Nephron progenitor cell (in vitro differentiated cells): Measurements from ENCODE around the gene PALM.

Source experiments
- DNase-seq: peaks from one replicate; pipeline ENCODE4 v3.0.0; 2021
- H3K27ac Mint-ChIP-seq: 2 replicates; pipeline ENCODE4 v1.8.0; 2021; ENCODE audit warnings: mild to moderate bottlenecking, moderate library complexity, mixed read lengths
- H3K27me3 Mint-ChIP-seq: 2 replicates; pipeline ENCODE4 v1.8.0; 2021; ENCODE audit warnings: mild to moderate bottlenecking, low read depth, mixed read lengths; ENCODE audit not compliant: poor library complexity
- H3K36me3 Mint-ChIP-seq: 2 replicates; pipeline ENCODE4 v1.8.0; 2021; ENCODE audit warnings: low read depth, mixed read lengths
- H3K4me1 Mint-ChIP-seq: 2 replicates; pipeline ENCODE4 v1.8.0; 2021; ENCODE audit warnings: mixed read lengths
- H3K4me3 Mint-ChIP-seq: 2 replicates; pipeline ENCODE4 v1.8.0; 2021; ENCODE audit warnings: mild to moderate bottlenecking, moderate library complexity, mixed read lengths
- H3K9me3 Mint-ChIP-seq: 2 replicates; pipeline ENCODE4 v1.8.0; 2021; ENCODE audit warnings: mild to moderate bottlenecking, moderate library complexity, mixed read lengths
- CTCF ChIP-seq: fragments of 200-600 bp; sonication (generic); IDR thresholded peaks from 2 replicates; pipeline ENCODE4 v1.5.0; 2021; ENCODE audit warnings: antibody characterized with exemption

PALM gene

GRCh38 chr19:752652-753517, 44.1 kb downstream of the PALM start:
- peaks cover 11% of the 10 kb centered on the region for H3K4me1 Mint-ChIP-seq
- peaks cover 9% of the 10 kb centered on the region for H3K27me3 Mint-ChIP-seq
- peak overlapping the region; percentile 87 for H3K27ac Mint-ChIP-seq
- H3K9me3 Mint-ChIP-seq = peaks cover 27% of the 10 kb centered on the region
- DNase-seq = peak; percentile 37
- peaks cover 3% of the 10 kb centered on the region for H3K36me3 Mint-ChIP-seq
- peak overlapping the region; percentile 46 for H3K4me3 Mint-ChIP-seq
- no peak for TF ChIP-seq CTCF

- no peak for DNase-seq
- H3K4me3 Mint-ChIP-seq = no peak overlapping the region
- no peak overlapping the region for H3K27ac Mint-ChIP-seq
Observed at GRCh38 chr19:754530-754929, 45.8 kb downstream of the PALM start.

GRCh38 chr19:755063-755462, 46.3 kb downstream of the PALM start:
- Mint-ChIP-seq H3K4me3 (no peak overlapping the region), H3K4me1 (peaks cover 15% of the 10 kb centered on the region), H3K27me3 (peaks cover 9% of the 10 kb centered on the region), H3K27ac (no peak overlapping the region), H3K36me3 (peaks cover 7% of the 10 kb centered on the region), H3K9me3 (peaks cover 38% of the 10 kb centered on the region)
- no peak for TF ChIP-seq CTCF
- DNase-seq = no peak

More at GRCh38 chr19:754530-754929, 45.8 kb downstream of the PALM start:
- H3K27me3 Mint-ChIP-seq = peaks cover 9% of the 10 kb centered on the region
- TF ChIP-seq CTCF = no peak
- peaks cover 33% of the 10 kb centered on the region for H3K9me3 Mint-ChIP-seq
- peaks cover 2% of the 10 kb centered on the region for H3K36me3 Mint-ChIP-seq
- peaks cover 12% of the 10 kb centered on the region for H3K4me1 Mint-ChIP-seq

- Mint-ChIP-seq H3K4me1 (peaks cover 15% of the 10 kb centered on the region), H3K27ac (no peak overlapping the region), H3K9me3 (peaks cover 40% of the 10 kb centered on the region), H3K27me3 (peaks cover 9% of the 10 kb centered on the region), H3K36me3 (peaks cover 7% of the 10 kb centered on the region), H3K4me3 (no peak overlapping the region)
- TF ChIP-seq CTCF = no peak
- no peak for DNase-seq
Observed at GRCh38 chr19:756236-756635, 47.5 kb downstream of the PALM start.

GRCh38 chr19:756821-757688, 48.3 kb downstream of the PALM start:
- Mint-ChIP-seq H3K27me3 (peaks cover 9% of the 10 kb centered on the region), H3K4me1 (peaks cover 15% of the 10 kb centered on the region), H3K27ac (no peak overlapping the region), H3K4me3 (no peak overlapping the region), H3K9me3 (peaks cover 45% of the 10 kb centered on the region), H3K36me3 (peaks cover 7% of the 10 kb centered on the region)
- no peak for DNase-seq
- no peak for TF ChIP-seq CTCF
